CD4-positive, alpha-beta T cell treated with Interleukin-1 beta for 1 hour (primary cell): ENCODE data around the gene SIK3.
"Not testable (repeated sequence)": the region's sequence is repeated elsewhere in the genome, so short reads cannot be mapped to it uniquely, and the experiment has no call there.

ENCODE experiments used
- DNase-seq, 2 donors: peaks; one replicate each; pipeline ENCODE4 v3.0.0-alpha.2; 2020 to 2022

The SIK3 gene

GRCh38 chr11:117074119-117074518 is 24.1 kb downstream of the SIK3 start:
- DNase-seq = no peak

- no peak for DNase-seq
These were observed 24.7 kb downstream of the SIK3 start for GRCh38 chr11:117073539-117073938.

- DNase-seq = peak in 1 of 2 donors; percentile 41
These were observed 25.4 kb downstream of the SIK3 start for GRCh38 chr11:117072517-117073461.

- DNase-seq = no peak
These were observed 26.9 kb downstream of the SIK3 start for GRCh38 chr11:117071344-117071787.

GRCh38 chr11:117070016-117070415 is 28.2 kb downstream of the SIK3 start:
- no peak for DNase-seq

GRCh38 chr11:117068303-117068860 is 29.8 kb downstream of the SIK3 start:
- no peak for DNase-seq

- no peak for DNase-seq
These were observed 31.3 kb downstream of the SIK3 start for GRCh38 chr11:117066959-117067358.

GRCh38 chr11:117064275-117064674 is 34.0 kb downstream of the SIK3 start:
- DNase-seq = no peak

GRCh38 chr11:117062498-117062897 is 35.7 kb downstream of the SIK3 start:
- DNase-seq = no peak

- no peak for DNase-seq
These were observed 37.0 kb downstream of the SIK3 start for GRCh38 chr11:117061256-117061655.

GRCh38 chr11:117059611-117060148 is 38.5 kb downstream of the SIK3 start:
- no peak for DNase-seq

GRCh38 chr11:117058761-117059261 is 39.4 kb downstream of the SIK3 start:
- DNase-seq = no peak

GRCh38 chr11:117057727-117058126 is 40.5 kb downstream of the SIK3 start:
- DNase-seq = no peak

GRCh38 chr11:117057317-117057716 is 40.9 kb downstream of the SIK3 start:
- no peak for DNase-seq

GRCh38 chr11:117055469-117055868 is 42.8 kb downstream of the SIK3 start:
- no peak for DNase-seq

- DNase-seq = no peak
These were observed 43.8 kb downstream of the SIK3 start for GRCh38 chr11:117054382-117054781.

GRCh38 chr11:117052196-117053149 is 45.8 kb downstream of the SIK3 start:
- DNase-seq = no peak

- DNase-seq = not testable (repeated sequence)
These were observed 48.1 kb downstream of the SIK3 start for GRCh38 chr11:117050121-117050520.

GRCh38 chr11:117046627-117047026 is 51.6 kb downstream of the SIK3 start:
- DNase-seq = not testable (repeated sequence)

- no peak for DNase-seq
These were observed 52.3 kb downstream of the SIK3 start for GRCh38 chr11:117045956-117046355.

- no peak for DNase-seq
These were observed 53.0 kb downstream of the SIK3 start for GRCh38 chr11:117045196-117045595.

- DNase-seq = no peak
These were observed 53.8 kb downstream of the SIK3 start for GRCh38 chr11:117044287-117045035.
